ENCODE measurements around the gene KCNC1.

KCNC1 gene

GRCh38 chr11:17781221-17781620 lies 46.6 kb downstream of the KCNC1 start:
- H3K4me3 ChIP-seq: no peak overlapping the region
- TF ChIP-seq CTCF (IDR thresholded peaks at IDR 0.05): no peak
- no peak for DNase-seq (ENCODE audit: low spot score)
- H3K27ac ChIP-seq: no peak overlapping the region

GRCh38 chr11:17781626-17782025 lies 47.0 kb downstream of the KCNC1 start:
- no peak for DNase-seq (ENCODE audit: low spot score)
- TF ChIP-seq CTCF (IDR thresholded peaks at IDR 0.05): no peak

GRCh38 chr11:17782145-17782544 lies 47.6 kb downstream of the KCNC1 start:
- Histone ChIP-seq H3K4me3 (no peak overlapping the region), H3K27ac (no peak overlapping the region)
- no peak for DNase-seq (ENCODE audit: low spot score)
- TF ChIP-seq CTCF (IDR thresholded peaks at IDR 0.05): no peak

More at GRCh38 chr11:17781626-17782025, 47.0 kb downstream of the KCNC1 start:
- no peak overlapping the region for H3K4me3 ChIP-seq
- H3K27ac ChIP-seq: no peak overlapping the region

- Histone ChIP-seq H3K27ac (no peak overlapping the region), H3K4me3 (no peak overlapping the region)
- TF ChIP-seq CTCF (IDR thresholded peaks at IDR 0.05): no peak
- no peak for DNase-seq (ENCODE audit: low spot score)
Measured at GRCh38 chr11:17782603-17783337, 48.2 kb downstream of the KCNC1 start.

- DNase-seq (ENCODE audit: low spot score): no peak
- no peak overlapping the region for H3K27ac ChIP-seq
- no peak for TF ChIP-seq CTCF (IDR thresholded peaks at IDR 0.05)
- H3K4me3 ChIP-seq: no peak overlapping the region
Measured at GRCh38 chr11:17783878-17784277, 49.3 kb downstream of the KCNC1 start.

- no peak for TF ChIP-seq CTCF (IDR thresholded peaks at IDR 0.05)
- Histone ChIP-seq H3K4me3 (no peak overlapping the region), H3K27ac (no peak overlapping the region)
- no peak for DNase-seq (ENCODE audit: low spot score)
Measured at GRCh38 chr11:17786824-17787525, 52.4 kb downstream of the KCNC1 start.

GRCh38 chr11:17788084-17788483 lies 53.5 kb downstream of the KCNC1 start:
- Histone ChIP-seq H3K4me3 (no peak overlapping the region), H3K27ac (no peak overlapping the region)
- DNase-seq (ENCODE audit: low spot score): no peak
- TF ChIP-seq CTCF (IDR thresholded peaks at IDR 0.05): no peak
